NT2/D1 (cell line): ENCODE data around the gene TFRC.
"Not testable (repeated sequence)": the region's sequence is repeated elsewhere in the genome, so short reads cannot be mapped to it uniquely, and the experiment has no call there.

Experiments
- DNase-seq: peaks from one replicate; pipeline ENCODE4 v3.0.0-alpha.2; 2011; ENCODE audit warnings: low read depth, low spot score
- H3K27me3 ChIP-seq: 2 replicates; pipeline ENCODE4 v1.6.0; 2011; ENCODE audit warnings: mild to moderate bottlenecking; ENCODE audit not compliant: insufficient read length, insufficient read depth
- H3K36me3 ChIP-seq: 2 replicates; pipeline ENCODE4 v1.6.1; 2011; ENCODE audit warnings: mild to moderate bottlenecking, low read length, mixed read lengths; ENCODE audit not compliant: insufficient read depth, insufficient read length
- H3K4me1 ChIP-seq: 2 replicates; pipeline ENCODE4 v1.5.1; 2011; ENCODE audit not compliant: insufficient read depth, insufficient read length
- H3K4me3 ChIP-seq: 2 replicates; pipeline ENCODE4 v1.5.1; 2011; ENCODE audit warnings: low read depth; ENCODE audit not compliant: insufficient read length
- H3K9ac ChIP-seq: 2 replicates; pipeline ENCODE4 v1.6.0; 2011; ENCODE audit warnings: low read depth; ENCODE audit not compliant: insufficient read length
- H3K9me3 ChIP-seq: 2 replicates; pipeline ENCODE4 v1.5.1; 2011; ENCODE audit warnings: mild to moderate bottlenecking, low read length; ENCODE audit not compliant: insufficient read depth
- SUZ12 ChIP-seq: IDR thresholded peaks from 2 replicates; pipeline ENCODE4 v1.6.1; 2011; ENCODE audit not compliant: insufficient read length, insufficient read depth; ENCODE audit errors: extremely low read depth
- YY1 ChIP-seq: IDR thresholded peaks from 2 replicates; pipeline ENCODE4 v1.6.1; 2011; ENCODE audit not compliant: insufficient read length, insufficient read depth
- ZNF274 ChIP-seq: IDR thresholded peaks from 2 replicates; pipeline ENCODE4 v1.6.1; 2011; ENCODE audit warnings: mild to moderate bottlenecking, low read depth, low read length

The TFRC gene

GRCh38 chr3:196121066-196121465 is 39.2 kb upstream of the TFRC start:
- Histone ChIP-seq H3K36me3 (no peaks in the 10 kb centered on the region), H3K4me3 (no peak overlapping the region), H3K27me3 (no peaks in the 10 kb centered on the region), H3K9me3 (no peaks in the 10 kb centered on the region), H3K4me1 (peaks cover 6% of the 10 kb centered on the region), H3K9ac (no peak overlapping the region)
- DNase-seq: no peak
- no peak for TF ChIP-seq ZNF274
- no peak for TF ChIP-seq YY1
- no peak for TF ChIP-seq SUZ12

DNA sequence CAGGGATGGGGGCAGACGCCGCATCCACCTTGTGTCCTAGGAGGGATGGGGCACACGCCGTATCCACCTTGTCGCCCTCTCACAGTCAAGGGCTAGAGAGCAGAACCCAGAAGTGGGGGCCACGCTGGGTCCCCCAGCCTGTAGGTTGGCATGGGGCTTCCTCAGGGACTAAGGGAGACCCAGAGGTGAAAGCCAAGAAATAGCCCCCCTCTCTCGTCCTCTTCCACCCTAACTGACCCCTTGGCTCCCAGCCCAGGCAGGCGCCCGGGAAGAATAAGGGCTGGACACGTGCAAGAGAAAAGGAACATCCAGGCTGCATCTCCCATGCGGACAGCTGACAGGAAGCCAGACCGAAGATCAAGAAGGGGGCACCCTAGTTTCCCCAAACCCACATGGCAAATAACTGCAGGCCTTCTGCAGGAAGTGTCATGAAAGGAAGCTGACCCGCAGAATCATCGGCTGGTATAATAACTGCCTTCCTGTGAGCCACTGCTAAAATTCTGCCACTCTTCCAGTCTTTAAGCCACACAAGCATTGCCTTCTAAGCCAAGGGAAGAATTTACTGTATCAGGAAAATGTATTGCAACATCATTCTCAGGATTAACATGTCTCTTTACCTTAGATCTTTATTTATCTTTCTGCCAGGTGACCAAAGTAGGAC is 38.5 kb upstream of the TFRC start:
- TF ChIP-seq YY1 (no peak), SUZ12 (no peak), ZNF274 (no peak)
- Histone ChIP-seq H3K27me3 (no peaks in the 10 kb centered on the region), H3K9me3 (no peaks in the 10 kb centered on the region), H3K4me1 (peaks cover 6% of the 10 kb centered on the region), H3K36me3 (no peaks in the 10 kb centered on the region), H3K9ac (no peak overlapping the region), H3K4me3 (no peak overlapping the region)
- DNase-seq: no peak

GRCh38 chr3:196117809-196118208 is 35.9 kb upstream of the TFRC start:
- Histone ChIP-seq H3K9ac (no peak overlapping the region), H3K36me3 (no peaks in the 10 kb centered on the region), H3K27me3 (no peaks in the 10 kb centered on the region), H3K9me3 (no peaks in the 10 kb centered on the region), H3K4me1 (peaks cover 3% of the 10 kb centered on the region), H3K4me3 (no peak overlapping the region)
- TF ChIP-seq ZNF274 (no peak), SUZ12 (no peak), YY1 (no peak)
- DNase-seq: no peak

- Histone ChIP-seq H3K9ac (no peak overlapping the region), H3K4me3 (no peak overlapping the region), H3K9me3 (no peaks in the 10 kb centered on the region), H3K36me3 (no peaks in the 10 kb centered on the region), H3K27me3 (no peaks in the 10 kb centered on the region), H3K4me1 (peaks cover 2% of the 10 kb centered on the region)
- no peak for DNase-seq
- TF ChIP-seq ZNF274: no peak
- TF ChIP-seq SUZ12: no peak
- TF ChIP-seq YY1: no peak
Measured at GRCh38 chr3:196115678-196116083, 33.8 kb upstream of the TFRC start.

DNA sequence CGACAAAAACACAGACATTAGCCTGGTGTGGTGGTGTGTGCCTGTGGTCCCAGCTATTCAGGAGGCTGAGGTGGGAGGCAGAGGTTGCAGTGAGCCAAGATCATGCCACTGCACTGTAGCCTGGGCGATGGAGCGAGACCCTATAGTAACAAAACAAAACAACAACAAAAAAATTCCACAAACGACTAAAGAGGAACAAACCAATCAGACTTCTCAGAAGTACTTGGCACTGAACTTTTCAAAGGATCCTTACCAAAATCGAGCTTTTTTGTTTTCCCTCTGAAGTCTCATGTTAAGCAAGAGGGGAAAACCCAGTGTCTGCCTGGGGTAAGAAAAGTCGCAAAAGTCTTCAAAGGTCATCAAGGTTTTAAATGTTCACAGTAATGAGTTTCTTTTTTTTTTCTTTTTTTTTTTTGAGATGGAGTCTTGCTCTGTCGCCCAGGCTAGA is 30.1 kb upstream of the TFRC start:
- Histone ChIP-seq H3K4me3 (no peak overlapping the region), H3K4me1 (peaks cover 12% of the 10 kb centered on the region), H3K36me3 (no peaks in the 10 kb centered on the region), H3K9ac (no peak overlapping the region), H3K9me3 (no peaks in the 10 kb centered on the region), H3K27me3 (no peaks in the 10 kb centered on the region)
- no peak for TF ChIP-seq YY1
- TF ChIP-seq SUZ12: no peak
- no peak for TF ChIP-seq ZNF274
- no peak for DNase-seq

GRCh38 chr3:196108075-196108743 is 26.3 kb upstream of the TFRC start:
- H3K4me3 ChIP-seq: no peak overlapping the region
- TF ChIP-seq YY1 (no peak), SUZ12 (no peak), ZNF274 (no peak)
- H3K9me3 ChIP-seq: no peaks in the 10 kb centered on the region
- H3K36me3 ChIP-seq: no peaks in the 10 kb centered on the region
- DNase-seq: peak; percentile 59
- peak overlapping the region; percentile 66 for H3K9ac ChIP-seq
- no peaks in the 10 kb centered on the region for H3K27me3 ChIP-seq
- peaks cover 12% of the 10 kb centered on the region for H3K4me1 ChIP-seq

GRCh38 chr3:196104707-196105106 is 22.8 kb upstream of the TFRC start:
- DNase-seq, H3K9me3 ChIP-seq, H3K9ac ChIP-seq: not testable (repeated sequence)

GRCh38 chr3:196098365-196098980 is 16.6 kb upstream of the TFRC start:
- DNase-seq, H3K4me1 ChIP-seq, H3K27me3 ChIP-seq, H3K36me3 ChIP-seq, H3K4me3 ChIP-seq, H3K9ac ChIP-seq, H3K9me3 ChIP-seq: not testable (repeated sequence)

More at GRCh38 chr3:196104707-196105106, 22.8 kb upstream of the TFRC start:
- not testable (repeated sequence) for H3K27me3 ChIP-seq, H3K4me3 ChIP-seq, H3K36me3 ChIP-seq, H3K4me1 ChIP-seq
